Left kidney (tissue), 8 donors: ENCODE measurements around the gene EAF2. TPM values are rescaled to one million over a fixed set of nuclear protein-coding genes. Genes with fewer than 3 reads are reported as not detected.

Source experiments
- DNase-seq: peaks from one replicate; pipeline ENCODE4 v3.0.0-alpha.2; 2013
- long read RNA-seq, 8 donors: transcript quantifications; one replicate each; lab custom pipeline, GENCODE V29; 2026
- polyA plus RNA-seq: library from polyadenylated mRNA; unstranded; fragments of 120-200 nt; gene quantifications from one replicate; pipeline ENCODE4 v1.2.1, GENCODE V29; 2013; ENCODE audit not compliant: insufficient read length

The EAF2 gene
- 9.1 TPM for polyA plus RNA-seq
- long read RNA-seq, donor 1, partial matches to known transcripts, result 60 of 64 reads
- long read RNA-seq, donor 1, other reads (novel, unspliced or antisense), result 0 of 64 reads
- long read RNA-seq, donor 2, partial matches to known transcripts, result 0 of 4 reads
- long read RNA-seq, donor 2, other reads (novel, unspliced or antisense), result 0 of 4 reads
- long read RNA-seq, donor 3, partial matches to known transcripts, result 0 of 1 reads
- long read RNA-seq, donor 3, other reads (novel, unspliced or antisense), result 0 of 1 reads
- long read RNA-seq, donor 4, result 0 reads
- long read RNA-seq, donor 5, transcript EAF2-201 (6 exons, 992 nt), result major isoform, 9 of 12 reads
- long read RNA-seq, donor 5, partial matches to known transcripts, result 0 of 12 reads
- long read RNA-seq, donor 5, other reads (novel, unspliced or antisense), result 0 of 12 reads
- long read RNA-seq, donor 6, result 0 reads
- long read RNA-seq, donor 7, transcript EAF2-204 (5 exons, 829 nt), result minor isoform, 5 of 16 reads
- long read RNA-seq, donor 7, transcript EAF2-201 (6 exons, 992 nt), result major isoform, 6 of 16 reads
- long read RNA-seq, donor 7, partial matches to known transcripts, result 5 of 16 reads
- long read RNA-seq, donor 7, other reads (novel, unspliced or antisense), result 0 of 16 reads
- long read RNA-seq, donor 8, partial matches to known transcripts, result 0 of 2 reads
- long read RNA-seq, donor 8, other reads (novel, unspliced or antisense), result 0 of 2 reads

DNA sequence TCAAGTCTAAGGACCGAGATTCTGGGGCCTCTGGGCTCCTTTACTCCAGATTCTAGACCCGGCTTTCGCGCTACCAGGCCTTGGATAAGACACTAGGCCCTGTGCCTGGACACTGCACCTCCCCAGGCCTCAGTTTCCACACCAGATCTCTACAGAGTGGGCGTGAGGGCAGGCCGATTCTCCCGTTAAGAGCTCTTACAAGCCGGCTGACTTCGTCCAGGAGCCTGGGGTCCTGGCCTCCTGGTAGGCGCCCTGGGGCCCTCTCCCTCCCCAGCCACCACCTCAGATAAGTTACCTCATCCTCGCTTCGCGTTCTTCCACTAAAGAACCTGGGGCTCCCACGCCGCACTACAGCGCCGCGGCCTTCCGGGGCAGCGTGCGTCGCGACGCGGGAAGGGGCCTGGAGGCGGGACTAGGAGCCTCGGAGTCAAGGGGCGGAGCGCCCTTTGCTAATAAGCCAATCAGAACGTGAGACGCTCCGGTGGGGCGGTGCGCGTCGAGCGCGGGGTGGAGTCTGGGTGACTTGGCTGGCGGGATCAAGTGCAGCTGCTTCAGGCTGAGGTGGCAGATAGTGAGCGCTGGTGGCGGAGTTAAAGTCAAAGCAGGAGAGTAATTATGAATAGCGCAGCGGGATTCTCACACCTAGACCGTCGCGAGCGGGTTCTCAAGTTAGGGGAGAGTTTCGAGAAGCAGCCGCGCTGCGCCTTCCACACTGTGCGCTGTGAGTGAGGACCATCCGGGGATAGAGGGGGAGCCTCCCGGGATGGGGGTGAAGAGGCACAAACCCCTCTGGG is at the start of gene EAF2, which contains the start of gene IQCB1:
Gene EAF2 (plus strand): TSS at position 539 of the 794 bp plus-strand sequence. CDS start 77 bp downstream, at position 616.
Gene IQCB1 (minus strand): TSS at position 390 of the 794 bp plus-strand sequence. CDS start 6,100 bp downstream, outside the sequence.
- DNase-seq, result peak; percentile 95

DNA sequence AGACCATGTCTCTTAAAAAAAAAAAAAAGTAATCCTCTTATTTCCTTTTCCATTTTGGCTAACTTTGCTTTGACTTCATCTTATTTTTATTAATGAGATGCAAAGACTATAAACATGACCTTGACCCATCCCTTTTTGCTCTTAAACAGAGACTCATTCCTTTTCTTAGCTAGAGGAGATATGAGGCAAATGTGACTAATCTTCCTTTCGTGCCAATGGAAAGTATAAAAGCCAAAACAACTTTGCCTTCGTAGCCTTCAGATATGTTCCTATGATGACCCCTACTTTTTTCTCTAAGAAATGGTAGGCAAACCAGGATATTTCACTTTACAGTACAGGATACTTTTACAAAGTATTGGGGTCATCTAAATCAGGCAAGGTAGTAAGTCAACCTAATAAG is 48.5 kb upstream of the EAF2 start:
- DNase-seq, result no peak

DNA sequence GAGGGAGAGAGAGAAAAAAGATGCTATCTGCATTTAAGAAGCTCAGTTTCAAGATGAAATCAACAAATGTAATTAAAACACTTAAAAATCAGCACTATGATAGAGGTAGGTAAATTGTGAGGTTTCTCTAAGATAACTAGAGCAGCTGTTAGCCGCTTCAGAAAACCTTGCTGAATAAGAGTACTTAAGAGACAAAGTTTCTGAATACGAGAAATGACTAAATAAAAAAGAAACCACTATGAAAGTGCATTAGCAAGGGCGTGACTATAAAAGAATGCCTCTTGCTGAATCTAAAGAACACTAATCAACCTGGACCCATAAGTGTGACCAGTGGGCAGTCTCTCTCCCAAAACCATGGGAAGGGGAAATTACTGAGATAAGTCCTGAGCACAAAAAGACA is 41.9 kb upstream of the EAF2 start:
- DNase-seq, result no peak

DNA sequence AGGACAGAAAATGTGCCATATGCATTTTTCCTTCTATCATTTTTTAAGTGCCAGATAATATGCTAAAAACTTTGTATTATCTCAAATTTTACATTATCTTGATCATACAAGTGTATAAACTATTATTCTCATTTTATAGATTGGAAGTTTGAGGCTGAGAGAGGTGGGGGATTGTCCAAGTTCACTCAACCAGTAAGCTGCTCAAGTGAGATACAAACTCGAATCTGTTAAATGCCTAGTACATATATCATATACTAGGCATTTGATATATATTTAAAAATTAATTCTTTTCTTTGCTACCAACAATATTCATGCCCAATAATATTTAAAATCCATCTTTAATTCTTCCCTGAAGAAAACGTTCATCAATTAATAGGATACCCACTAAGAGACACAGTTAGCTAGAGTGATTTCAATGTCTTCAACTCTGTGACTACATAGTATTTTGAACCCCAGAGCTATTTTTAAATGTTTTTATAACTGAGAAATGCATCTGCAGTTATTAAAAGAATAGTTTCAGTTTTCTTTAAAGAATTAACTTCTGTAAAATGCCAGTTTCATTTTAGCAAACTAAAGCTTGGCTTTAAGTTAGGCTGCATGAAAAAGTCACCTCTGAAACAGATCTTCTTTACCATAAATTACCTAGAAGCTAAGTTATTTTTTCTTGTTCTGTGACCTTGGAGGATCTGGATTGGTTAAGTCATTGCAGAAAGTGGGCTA is 40.6 kb upstream of the EAF2 start:
- DNase-seq, result no peak

DNA sequence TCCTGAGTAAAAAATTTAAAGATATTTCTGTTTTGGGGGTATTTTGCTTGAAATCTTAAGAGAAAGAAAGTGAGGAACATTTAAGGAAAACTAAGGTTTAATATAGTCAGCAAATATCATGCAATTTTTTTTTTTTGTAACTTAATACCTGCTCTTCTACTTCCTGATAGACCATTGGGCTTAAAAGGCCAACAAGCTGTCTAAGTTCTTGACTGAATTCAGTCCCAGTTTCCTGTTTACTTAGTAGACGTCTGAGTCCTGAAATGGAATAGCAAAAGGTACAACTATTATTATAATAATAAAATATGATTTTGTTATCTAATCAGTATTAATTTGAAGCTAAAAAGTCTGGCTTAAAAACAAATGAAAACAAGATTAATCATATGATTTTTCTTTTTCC is 38.0 kb upstream of the EAF2 start:
- DNase-seq, result no peak

DNA sequence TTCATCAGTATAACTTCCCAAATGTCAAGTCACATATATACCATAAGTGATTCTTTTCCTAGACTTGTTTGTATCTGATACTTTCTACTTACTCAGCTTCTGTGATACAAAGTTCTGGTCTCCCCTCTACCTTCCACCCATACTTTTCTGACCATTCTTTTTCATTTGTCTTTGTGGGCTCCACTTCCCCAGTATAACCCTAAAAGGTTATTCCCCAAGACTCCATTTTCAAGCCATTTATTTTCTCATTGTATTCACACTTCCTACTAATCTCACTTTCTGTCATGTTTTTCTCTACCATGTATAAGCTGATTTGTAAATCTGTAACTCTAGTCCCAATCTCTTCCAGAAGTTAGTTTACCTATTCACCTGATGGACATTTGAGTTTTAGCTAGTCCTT is 34.1 kb upstream of the EAF2 start:
- DNase-seq, result no peak

DNA sequence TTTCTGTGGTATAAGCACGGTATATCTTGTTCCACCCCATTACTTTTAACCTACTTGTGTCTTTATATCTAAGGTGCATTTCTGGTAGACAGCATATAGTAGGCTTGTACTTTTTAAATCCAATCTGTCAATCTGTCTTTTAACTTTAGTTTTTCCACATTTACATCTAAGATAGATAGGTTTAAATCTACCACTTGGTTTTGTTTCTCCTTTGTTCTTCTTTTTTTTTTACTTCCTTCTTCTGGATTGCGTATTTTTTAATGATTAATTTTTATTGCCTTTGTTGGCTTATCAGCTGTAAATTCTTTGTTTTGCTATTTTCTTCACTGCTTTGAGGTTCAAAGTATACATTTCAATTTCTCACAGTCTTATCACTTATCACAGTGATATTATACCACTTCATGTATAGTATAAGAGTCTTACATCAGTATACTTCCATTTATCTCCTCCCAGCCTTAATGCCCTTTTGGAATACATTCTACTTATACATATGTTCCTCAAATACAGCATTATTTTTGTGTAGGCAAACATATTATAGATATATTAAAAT is 31.2 kb upstream of the EAF2 start:
- no peak for DNase-seq

DNA sequence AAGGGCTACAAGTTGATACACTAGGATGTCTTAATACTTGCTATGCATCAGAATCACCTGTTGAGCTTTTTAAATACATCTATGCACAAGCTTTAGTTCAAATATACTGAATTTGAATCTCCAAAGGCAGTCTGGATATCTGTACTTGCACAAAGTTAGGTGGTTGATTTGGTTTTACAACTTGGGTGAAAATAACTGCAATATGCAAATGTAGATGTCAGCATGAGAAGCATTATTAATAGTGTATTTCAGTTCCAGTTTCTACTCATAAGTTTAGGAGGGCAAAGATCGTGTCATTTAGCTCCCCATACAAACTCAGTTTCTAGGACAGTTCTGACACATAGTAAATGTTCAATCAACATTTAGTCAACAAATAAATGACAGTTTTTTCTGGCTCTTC is 25.8 kb upstream of the EAF2 start:
- DNase-seq, result no peak

DNA sequence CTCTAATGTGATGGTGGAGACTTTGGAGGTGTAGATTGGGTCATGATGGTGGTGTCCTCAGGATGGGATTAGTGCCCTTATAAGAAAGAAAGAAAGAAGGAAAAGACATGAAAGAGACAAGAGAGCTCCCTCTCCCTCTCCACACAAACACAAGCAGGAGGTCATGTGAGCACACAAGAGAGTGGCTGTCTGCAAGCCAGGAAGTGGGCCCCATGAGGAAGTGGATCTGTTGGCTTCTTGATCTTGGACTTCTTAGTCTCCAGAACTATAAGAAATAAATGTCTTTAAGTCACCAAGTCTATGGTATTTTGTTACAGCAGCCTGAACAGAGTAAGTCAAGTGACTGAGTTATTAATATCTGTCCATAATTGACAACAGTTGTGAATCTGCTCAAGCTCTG is 17.3 kb upstream of the EAF2 start:
- no peak for DNase-seq

DNA sequence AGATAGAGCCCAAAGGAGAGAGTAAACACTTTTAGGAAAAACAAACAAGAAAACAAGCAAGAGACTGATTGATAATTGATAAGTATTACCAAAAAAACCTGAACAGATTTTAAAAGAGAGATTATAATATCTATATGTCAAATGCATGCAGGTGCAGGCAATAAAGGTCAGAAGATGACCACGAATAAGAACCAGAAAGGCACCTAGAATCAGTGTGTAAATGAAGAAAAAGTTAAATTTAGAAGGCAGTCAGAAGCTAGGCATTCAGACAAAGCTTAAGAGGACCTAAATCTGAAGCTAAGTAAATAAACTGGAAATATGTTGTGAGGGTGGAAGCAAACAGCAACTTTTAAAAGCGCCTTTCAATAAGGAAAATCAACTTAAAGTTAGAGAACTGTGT is 16.4 kb upstream of the EAF2 start:
- DNase-seq, result no peak

DNA sequence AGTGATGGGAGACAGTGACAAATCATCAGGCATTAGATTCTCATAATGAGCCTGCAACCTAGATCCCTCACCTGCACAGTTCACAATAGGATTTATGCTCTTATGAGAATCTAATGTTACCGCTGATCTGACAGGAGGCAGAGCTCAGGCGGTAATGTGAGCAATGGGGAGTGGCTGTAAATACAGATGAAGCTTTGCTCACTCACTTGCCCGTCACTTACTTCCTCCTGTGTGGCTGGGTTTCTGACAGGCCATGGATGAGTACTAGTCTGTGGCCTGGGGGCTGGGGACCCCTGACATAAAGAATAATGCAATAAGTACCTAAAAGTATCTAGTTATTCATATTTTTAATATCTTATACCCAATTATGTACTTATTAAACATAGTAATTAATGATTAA is 15.8 kb upstream of the EAF2 start:
- no peak for DNase-seq

DNA sequence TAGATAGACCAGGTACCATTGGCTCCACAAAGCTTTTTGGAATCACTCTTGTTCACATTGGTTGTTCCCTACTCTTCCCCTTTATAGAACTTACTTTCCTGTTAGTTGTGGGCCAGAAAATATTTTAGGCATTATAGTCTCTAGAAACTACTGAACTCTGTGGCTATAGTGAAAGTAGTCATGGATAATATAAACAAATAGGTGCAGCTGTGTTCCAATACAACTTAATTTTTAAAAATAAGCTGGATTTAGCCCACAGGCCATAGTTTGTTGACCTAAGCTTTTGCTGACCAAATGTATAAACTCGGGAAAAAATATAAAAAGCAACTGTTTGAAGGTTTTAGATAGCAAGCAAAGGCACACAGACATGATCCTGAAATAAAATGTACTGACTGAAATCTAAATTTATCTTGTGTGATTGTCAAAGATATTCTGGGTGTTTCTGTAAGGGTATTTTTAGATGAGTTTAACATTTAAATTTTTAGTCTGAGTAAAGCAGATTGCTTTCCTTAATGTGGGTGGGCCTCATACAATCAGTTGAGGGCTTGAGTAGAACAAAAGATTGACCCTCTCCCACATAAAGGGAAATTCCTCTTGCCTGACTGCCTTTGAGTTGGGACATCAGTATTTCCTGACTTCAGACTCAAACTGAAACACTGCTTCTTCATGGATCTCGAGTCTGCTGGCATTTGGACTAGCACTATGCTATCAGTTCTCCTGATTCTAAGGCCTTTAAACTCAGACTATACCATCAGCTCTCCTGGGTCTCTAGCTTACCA is 13.4 kb upstream of the EAF2 start:
- DNase-seq, result no peak

DNA sequence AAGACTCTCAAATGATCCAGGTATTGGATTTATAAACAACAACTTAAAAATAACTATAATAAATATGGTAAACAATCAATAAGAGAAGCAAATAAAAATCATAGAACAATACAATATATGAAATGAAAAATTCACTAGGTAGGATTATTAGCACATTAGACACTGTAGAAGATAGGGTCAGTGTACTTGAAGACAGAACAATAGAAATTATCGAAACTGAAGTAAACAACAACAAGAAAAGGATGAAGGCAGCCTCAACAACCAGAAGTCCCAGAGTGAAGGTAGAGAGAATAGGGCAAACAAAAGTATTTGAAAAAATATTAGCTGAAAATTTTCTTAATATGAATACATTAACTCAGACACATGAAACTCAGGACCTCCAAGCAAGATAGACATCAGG is 12.0 kb upstream of the EAF2 start:
- no peak for DNase-seq

DNA sequence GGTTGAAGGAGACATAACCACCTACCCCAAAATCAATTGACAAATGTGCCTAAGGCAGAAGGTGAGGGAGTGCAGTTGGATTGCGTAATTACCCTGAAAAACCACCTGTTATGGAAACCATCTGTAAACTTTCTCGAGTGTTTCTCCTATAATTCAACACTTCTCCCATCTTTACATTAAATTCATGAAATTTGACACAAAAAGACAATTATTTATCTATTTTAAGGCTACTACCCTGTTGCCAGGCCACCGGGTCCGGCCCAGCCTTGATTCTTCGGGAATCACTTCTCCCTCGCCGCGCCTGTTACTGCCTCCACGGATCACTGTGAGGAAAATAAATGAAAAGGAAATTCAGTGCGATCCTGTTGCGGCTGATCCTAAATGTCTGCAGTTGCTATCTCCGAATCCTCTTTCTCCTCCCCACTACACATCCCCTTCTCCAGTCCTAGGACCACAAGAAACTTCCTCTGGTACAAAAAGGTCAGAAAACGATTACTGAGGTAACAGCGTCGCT is 795 bp upstream of the EAF2 start:
- peak; percentile 6 for DNase-seq

DNA sequence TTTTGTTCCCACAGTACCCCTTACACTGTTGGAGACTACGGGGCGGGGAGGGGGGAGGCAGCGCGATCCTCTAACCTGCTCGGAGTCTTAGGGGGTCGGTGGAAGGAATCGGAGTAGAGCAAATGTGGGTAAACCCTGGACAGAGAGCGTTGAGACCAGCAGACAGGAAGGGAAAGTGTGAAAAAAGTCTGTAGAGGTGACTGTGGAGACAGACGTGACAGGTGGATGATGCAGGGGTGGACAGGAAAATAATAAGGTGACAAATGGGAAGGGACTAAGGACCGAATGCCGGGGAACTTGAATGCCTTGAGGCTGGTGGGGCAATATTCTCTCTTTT is 424 bp downstream of the EAF2 start:
- no peak for DNase-seq

DNA sequence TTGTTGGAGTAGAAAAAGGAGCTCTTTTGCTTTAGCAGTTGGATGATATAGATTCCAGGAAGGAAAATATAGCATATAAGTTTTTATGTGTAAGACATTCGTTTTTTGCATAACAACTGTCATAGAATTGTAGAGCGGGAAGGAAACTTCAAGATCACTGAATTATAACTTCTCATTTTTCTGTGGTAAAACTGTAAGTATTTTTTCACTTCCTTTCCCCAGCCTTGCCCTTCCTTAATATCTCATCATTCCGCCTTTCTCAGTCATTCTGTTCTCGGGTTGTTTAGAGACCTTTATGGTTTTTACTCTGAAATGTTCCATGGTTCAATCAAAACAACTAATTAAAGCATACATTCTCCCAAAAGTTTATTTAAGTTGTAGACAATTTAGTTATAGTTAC is 1.1 kb downstream of the EAF2 start:
- DNase-seq, result no peak

DNA sequence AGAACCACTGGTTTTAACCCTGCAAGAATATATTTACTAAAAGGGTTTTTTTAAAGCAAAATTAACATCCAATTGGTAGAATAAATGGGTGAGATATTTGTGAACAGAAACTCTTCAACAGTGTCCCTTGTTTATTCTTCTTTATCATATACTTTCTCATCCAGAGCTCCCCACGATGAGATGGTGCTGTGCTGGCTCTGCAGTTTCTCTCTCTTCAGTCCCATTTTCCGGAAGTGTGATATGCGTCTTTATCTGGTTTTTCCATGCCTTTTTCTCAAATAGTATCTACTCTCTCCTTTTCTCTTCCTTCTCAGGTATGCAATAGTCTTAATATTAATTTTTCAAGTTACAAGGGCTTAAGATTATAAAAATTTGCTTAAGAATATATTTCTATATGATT is 1.5 kb downstream of the EAF2 start:
- DNase-seq, result no peak

DNA sequence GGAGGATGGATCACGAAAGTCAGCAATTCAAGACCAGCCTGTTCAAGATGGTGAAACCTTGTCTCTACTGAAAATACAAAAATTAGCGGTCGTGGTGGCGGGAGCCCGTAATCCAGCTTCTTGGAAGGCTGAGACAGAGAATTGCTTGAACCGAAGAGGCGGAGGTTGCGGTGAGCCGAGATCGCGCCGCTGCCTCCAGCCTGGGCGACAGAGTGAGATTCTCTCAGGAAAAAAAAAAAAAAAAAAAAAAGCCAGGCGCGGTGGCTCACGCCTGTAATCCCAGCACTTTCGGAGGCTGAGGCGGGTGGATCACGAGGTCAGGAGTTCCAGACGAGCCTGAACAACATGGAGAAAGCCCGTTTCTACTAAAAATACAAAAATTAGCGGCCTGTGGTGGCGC is 5.0 kb downstream of the EAF2 start:
- DNase-seq, result no peak

DNA sequence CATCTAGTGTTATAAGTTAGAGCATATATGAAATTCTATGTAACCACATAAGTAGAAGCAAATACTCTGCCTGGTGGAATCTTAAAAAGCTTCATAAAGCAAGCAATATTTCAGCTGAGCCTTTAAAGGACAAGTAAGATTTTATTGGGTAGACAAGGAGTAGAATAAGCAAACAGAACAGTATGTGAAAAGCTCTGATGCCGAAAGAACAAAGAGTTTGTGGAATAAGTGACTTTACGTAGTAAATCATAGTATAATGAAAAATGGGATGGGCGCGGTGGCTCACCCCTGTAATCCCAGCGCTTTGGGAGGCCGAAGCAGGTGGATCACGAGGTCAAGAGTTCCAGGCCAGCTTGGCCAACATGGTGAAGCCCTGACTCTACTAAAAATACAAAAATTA is 9.9 kb downstream of the EAF2 start:
- DNase-seq, result no peak

DNA sequence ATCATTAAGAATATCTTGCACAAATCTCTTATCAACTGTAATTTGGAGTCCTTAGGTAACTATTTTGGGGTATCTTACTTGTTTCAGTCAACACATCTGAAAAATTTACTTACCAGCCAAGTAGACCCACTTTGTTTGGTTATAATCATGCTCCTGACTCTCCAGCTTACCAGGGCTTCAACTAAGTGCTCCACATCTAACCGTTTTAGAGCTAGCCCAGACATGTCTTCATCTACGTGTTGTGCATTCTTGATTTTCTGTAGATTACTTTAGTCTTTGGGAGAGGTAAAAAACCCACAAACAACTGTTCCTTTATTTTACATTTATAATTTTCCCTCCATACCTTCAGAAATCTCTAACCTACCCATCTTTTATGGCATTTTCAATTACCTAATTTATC is 17.2 kb downstream of the EAF2 start:
- DNase-seq, result no peak

DNA sequence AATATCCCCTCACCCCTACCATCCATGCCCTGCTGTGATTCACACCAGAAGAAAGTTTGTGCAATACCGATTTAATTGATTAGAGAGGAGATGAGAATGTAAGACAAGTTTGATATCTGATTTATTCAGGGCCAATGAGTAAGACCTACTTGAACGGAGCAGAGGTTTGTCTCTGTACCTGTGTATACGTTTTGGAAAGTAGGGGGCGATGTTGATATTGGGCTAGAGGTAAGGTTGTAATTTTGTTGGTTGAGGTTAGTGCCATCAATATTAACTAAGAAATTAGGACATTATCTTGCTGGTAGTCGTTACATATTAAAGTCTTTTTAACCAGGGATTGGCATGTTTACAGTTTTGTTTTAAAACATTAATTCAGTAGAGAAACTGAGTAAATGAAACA is 20.5 kb downstream of the EAF2 start:
- DNase-seq, result peak; percentile 12
